ENCODE results near the gene RAB10. TPM values are rescaled to one million over a fixed set of nuclear protein-coding genes. Genes with fewer than 3 reads are reported as not detected.
A peak's percentile ranks its signal among the peaks of the same experiment; 100 is the strongest.

Gene RAB10
- total and polyA plus RNA-seq, 2 experiments from 2014 or later, result 102 to 143 TPM

GRCh38 chr2:26011609-26011989 is 22.3 kb upstream of the RAB10 start:
- DNase-seq (ENCODE audit: low spot score) (no peak), ATAC-seq (no peak)
- Mint-ChIP-seq H3K27ac (peak overlapping the region; percentile 73), H3K36me3 (ENCODE audit: low read depth) (no peaks in the 10 kb centered on the region), H3K27me3 (ENCODE audit: insufficient read depth, low read depth, poor library complexity) (peaks cover 2% of the 10 kb centered on the region), H3K4me1 (peaks cover 12% of the 10 kb centered on the region), H3K4me3 (no peak overlapping the region), H3K9me3 (peaks cover 4% of the 10 kb centered on the region; the same call in 2 of the 3 replicates)
- Histone ChIP-seq H3K27ac (ENCODE audit: low read depth) (no peak overlapping the region), H3K4me2 (peak overlapping the region; percentile 36), H3K36me3 (ENCODE audit: insufficient read depth) (no peaks in the 10 kb centered on the region), H3F3A (replicated peaks; ENCODE audit: low read depth) (no peaks in the 10 kb centered on the region; the same call in 1 of the 2 replicates), H2AFZ (peak overlapping the region; percentile 93), H3K4me1 (ENCODE audit: insufficient read depth) (peaks cover 9% of the 10 kb centered on the region), H3K79me2 (replicated peaks; ENCODE audit: insufficient read depth) (no peaks in the 10 kb centered on the region), H4K20me1 (replicated peaks; ENCODE audit: insufficient read depth) (no peaks in the 10 kb centered on the region), H3K9me2 (ENCODE audit: insufficient read depth) (0 out of 2 replicates have a peak, but pooled peaks cover 2% of the 10 kb centered on the region), H3K4me3 (no peak overlapping the region), H3K27me3 (ENCODE audit: insufficient read depth) (no peaks in the 10 kb centered on the region)
- TF ChIP-seq EZH2phosphoT487 (IDR thresholded peaks at IDR 0.05; ENCODE audit: unreplicated experiment) (no peak), NANOG (IDR thresholded peaks at IDR 0.05; ENCODE audit: borderline replicate concordance) (no peak), STAT1 (IDR thresholded peaks at IDR 0.05; ENCODE audit: unreplicated experiment) (no peak), POLR2AphosphoS5 (IDR thresholded peaks at IDR 0.05; ENCODE audit: low read depth) (no peak), CTCF (conservative IDR thresholded peaks at IDR 0.05; ENCODE audit: low read depth in 2 of 2) (no peak), ZNF462 (CRISPR knock-in tag; IDR thresholded peaks at IDR 0.05) (no peak), REST (IDR thresholded peaks at IDR 0.05; ENCODE audit: unreplicated experiment) (no peak), CREB1 (CRISPR knock-in tag; IDR thresholded peaks at IDR 0.05; ENCODE audit: low read depth) (no peak), EZH2 (IDR thresholded peaks at IDR 0.05; ENCODE audit: low read depth, unreplicated experiment) (no peak), JUNB (IDR thresholded peaks at IDR 0.05; ENCODE audit: unreplicated experiment) (no peak), ZNF114 (CRISPR knock-in tag; IDR thresholded peaks at IDR 0.05) (no peak)

Measured in GM23338 (cell line).